ENCODE measurements around the gene TMC1.

- TF ChIP-seq CTCF (IDR thresholded peaks at IDR 0.05; ENCODE audit: low read depth, low read length, poor library complexity, severe bottlenecking) (no peak), EZH2phosphoT487 (IDR thresholded peaks at IDR 0.05; ENCODE audit: borderline replicate concordance, low read length) (no peak)
These were observed 21.5 kb downstream of the TMC1 start for GRCh38 chr9:72542917-72543316.
